Iris pigment epithelial cell (primary cell): ENCODE data around the gene GPN2.
A peak's percentile ranks its signal among the peaks of the same experiment; 100 is the strongest.
"Not testable (repeated sequence)": the region's sequence is repeated elsewhere in the genome, so short reads cannot be mapped to it uniquely, and the experiment has no call there.

Experiments used
- DNase-seq: peaks from one replicate; pipeline ENCODE4 v3.0.0-alpha.2; 2011; ENCODE audit warnings: low read depth

Gene GPN2

GRCh38 chr1:26857473-26858060, 32.5 kb downstream of the GPN2 start:
- no peak for DNase-seq

DNA sequence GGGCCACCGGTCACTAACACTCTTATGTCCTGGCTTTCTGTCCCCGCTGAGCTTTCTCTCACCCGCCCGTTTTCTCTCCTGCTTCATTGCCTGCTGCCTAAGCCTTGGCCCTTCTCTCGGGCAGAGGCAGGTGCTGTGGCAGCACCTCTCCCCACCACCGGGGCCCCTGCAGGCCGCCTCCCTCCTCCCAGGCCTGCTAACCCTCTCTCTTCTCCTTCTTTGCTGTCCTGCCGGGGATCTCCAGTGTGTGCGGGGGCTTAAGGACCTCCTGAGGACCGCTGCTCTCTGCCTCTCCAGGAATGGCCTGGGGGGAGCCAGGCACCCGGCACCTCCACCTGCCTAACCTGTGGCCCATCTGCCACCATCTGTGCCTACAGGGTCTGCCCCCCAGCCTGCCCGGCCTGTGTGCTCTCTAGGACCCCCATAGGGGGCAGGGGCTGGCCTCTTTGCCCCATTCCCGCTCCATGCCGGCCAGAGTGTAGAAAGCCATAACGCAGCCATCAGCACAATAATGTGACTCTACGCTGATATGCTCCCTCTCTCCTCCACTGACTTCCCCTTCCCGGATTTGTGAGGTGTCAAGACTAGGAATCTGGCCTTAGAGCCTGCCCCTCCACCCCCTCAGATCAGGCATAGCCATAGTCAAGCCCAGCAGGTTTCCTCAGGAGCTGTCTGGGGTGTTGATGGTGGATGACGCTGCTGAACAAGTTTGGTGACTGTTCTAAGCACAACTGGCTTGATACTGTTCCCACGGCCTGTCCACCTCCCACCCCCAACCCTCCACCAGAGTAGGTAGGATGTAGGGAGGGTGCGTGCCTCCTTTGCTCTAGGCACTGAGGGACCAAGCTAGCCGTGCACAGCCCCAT, 33.2 kb downstream of the GPN2 start:
- no peak for DNase-seq

DNA sequence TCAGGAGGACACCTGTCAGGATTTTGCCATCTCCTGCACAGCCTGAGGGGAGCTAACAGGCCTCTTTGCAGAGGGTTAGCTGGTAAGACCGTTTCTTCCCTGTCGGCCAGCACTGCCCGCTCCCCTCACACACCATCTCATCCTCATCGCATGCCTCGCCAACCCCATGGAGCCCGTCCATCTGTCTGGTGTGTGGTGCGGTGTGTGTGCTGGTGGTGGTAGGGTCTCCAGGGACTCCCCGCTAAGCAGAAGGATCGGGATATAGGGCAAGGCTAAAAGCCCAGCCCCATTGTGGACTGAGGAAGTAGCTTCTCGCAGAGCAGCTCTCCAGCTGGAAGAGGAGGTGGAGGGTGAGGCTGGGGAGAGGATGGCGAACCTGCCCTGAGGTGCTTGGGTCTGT, 33.9 kb downstream of the GPN2 start:
- DNase-seq, result no peak

DNA sequence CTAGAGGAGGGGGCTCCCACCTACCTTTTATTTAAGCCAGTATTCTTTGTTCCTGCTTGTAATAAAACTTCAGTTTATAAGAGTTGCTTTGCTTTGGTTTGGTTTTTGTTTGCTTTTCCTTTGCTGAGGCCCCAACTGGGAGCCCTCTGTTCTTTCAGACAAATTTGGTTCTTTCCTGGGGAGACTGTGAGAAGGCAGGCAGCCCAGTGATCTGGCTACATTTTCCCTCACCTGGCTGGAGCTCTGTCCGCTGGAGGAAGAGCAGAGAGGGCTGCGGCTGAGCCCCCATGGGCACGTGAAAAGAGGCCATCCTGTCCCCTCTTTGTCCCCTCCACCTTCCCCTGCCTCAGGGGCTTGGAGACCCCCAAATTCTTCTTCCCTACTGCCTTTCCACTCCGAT, 34.4 kb downstream of the GPN2 start:
- no peak for DNase-seq

DNA sequence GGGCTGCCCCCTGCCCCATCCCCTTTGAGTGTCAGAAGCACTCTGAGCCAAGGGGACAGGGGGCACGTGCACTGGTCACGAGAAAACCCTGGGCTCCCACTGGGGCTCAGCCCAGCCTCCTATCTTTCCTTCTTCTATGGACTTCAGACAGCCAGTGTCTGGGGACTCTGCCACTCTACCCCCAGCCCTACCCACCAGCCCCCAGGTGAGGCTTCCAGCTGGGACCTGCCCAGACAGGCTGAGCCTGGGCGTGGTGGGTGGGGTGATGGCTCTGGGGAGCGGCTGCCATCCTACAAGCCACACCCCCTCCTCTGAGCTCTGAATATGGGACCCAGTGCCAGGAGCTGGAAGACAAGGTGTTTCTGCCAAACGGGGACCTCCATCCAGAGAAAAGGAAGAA, 35.2 kb downstream of the GPN2 start:
- no peak for DNase-seq

- DNase-seq, result no peak
These were observed 36.5 kb downstream of the GPN2 start for GRCh38 chr1:26853600-26853999.

DNA sequence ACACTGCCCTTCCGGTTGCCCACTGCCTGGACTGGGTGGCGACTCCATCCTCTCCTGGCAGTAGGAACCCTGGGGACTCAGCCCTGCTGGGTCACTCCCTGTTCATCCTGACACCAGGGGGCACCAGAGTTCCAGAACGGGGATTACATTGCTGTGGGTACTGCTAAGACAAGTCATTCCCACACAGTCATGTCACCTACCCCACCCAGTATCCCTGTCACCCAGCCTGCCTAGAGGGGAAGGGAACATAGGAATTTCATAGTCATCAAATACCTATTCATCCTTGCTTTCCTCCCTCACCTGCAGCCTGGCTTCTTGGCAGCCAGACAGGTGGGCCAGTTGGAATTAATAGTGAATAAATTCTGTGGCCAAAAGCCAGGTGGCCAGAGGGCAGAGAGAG, 36.9 kb downstream of the GPN2 start:
- DNase-seq, result peak; percentile 73

GRCh38 chr1:26852701-26853100, 37.4 kb downstream of the GPN2 start:
- DNase-seq, result no peak

DNA sequence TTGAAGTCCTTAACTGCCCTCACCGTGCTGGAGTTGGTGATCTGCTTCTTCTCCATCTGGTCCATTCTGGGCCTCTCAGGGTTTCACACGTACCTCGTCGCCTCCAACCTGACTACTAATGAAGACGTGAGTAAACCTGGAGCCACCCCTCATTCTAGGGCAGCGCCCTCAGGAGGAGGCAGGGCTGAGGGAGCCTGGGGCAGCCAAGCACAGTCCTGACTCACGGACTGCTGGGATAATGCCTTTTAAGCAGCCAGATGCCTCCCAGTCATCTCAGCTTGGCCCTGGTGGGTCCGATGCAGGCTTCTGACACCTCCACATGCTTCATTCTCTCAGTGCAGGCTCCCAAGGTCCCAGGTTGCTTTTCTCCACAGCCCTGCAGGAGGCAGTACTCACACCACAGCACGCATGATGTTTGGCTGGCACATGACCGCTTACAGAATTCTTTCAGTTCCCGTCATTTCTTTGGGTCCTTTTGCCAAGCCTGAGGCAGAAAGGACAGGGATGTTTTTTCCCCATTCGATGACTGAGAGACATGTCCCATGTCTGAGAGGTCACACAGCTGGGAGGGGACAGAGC, 38.9 kb downstream of the GPN2 start:
- DNase-seq, result no peak

DNA sequence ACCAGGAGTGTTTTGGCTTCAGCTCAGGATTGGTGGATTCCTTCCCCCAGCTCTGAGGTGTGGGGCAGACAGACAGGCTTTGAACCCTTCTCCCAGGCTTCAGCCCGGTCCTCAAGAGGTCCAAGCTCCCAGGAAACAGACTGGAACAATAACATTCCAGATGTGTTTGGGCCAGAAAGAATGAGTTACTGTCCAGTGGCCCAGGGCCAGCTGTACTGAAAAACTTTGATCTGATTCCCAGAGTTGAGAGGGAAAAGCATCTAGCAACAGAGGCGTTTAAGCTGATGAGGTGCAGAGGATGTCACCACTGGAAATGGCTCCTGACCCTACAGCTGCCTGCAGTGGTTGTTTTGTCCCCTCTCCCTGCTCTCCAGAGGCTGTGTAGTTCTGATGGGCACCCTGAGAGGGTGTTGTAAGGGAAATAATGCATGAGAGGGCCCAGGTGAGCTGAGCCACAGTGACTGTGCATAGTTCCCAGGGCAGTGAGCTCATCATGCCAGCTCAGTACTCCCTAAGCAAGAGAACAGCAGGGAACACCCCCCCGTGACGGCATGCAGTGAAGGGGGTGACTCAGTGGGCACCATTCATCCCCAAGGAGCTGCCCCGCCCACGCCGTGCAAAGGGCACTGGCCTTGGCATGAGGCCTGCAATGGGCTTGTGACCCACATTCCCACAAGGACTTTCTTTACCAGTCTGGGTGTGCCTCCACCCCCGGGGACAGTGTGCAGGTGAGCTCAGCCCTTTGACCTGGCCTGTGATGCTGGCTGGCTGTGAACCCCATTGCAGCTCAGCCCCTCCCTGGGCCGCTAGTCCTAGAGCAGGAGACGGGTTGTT, 40.9 kb downstream of the GPN2 start:
- peak; percentile 74 for DNase-seq

GRCh38 chr1:26848499-26848898, 41.6 kb downstream of the GPN2 start:
- no peak for DNase-seq

DNA sequence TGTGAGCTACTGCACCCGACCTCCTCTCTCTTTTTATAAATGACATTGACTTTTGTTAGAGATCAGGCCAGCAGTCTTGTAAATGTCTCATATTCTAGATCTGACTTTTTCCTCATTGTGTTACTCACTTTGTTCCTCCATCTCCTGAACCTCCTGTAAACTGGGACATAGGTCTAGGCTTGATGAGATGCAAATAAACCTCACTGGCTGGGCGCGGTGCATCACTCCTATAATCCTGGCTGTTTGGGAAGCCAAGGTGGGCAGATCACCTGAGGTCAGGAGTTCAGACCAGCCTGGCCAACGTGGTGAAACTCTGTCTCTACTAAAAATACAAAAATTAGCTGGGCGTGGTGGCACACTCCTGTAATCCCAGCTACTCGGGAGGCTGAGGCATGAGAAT, 42.3 kb downstream of the GPN2 start:
- DNase-seq, result not testable (repeated sequence)

DNA sequence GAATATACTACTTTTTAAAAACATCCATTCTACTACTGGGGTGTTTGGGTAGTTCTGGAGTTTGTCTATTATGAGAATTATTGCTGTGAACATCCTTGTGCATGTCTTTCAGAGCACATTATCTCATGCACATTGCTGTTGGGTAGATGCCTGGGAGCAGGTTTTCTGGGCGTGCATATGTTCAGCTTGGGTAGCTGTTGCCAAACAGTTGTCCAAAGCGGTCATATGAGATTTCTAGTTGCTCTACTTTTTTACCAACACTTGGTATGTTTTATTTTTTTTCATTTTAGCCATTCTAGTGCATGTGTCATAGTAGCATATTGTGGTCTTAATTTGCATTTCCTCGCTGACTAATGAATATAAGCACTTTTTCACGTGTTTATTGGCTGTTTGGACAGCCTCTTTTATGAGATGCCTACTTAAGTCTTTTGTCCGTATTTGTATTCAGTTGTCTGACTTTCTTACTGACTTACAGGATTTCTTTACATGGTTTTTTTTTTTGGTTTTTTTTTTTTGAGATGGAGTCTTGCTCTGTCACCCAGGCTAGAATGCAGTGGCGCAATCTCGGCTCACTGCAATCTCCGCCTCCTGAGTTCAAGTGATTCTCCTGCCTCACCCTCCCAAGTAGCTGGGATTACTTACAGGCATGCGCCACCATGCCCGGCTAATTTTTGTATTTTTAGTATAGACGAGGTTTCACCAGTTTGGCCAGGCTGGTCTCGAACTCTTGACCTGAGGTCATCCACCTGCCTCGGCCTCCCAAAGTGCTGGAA, 45.5 kb downstream of the GPN2 start:
- no peak for DNase-seq

DNA sequence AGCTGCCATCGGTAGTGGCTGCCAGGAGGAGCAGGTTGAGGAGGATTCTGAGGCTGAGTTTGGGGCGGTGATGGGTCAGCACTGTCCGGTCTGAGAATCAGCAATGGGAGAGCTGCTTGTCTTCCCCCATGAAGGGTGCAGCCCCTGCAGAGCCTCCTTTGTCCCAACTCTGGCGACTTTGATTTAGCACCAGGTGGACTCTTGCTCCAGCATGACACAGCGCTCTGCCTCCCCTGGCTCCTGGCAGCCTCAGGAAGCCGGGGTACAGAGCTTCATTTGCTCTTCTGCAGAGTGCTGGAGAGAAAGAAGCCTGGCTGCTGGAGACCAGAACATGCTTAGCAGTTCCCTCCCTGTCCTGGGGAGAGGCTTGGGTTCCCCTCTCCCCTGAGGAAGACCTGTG, 50.3 kb downstream of the GPN2 start:
- no peak for DNase-seq

DNA sequence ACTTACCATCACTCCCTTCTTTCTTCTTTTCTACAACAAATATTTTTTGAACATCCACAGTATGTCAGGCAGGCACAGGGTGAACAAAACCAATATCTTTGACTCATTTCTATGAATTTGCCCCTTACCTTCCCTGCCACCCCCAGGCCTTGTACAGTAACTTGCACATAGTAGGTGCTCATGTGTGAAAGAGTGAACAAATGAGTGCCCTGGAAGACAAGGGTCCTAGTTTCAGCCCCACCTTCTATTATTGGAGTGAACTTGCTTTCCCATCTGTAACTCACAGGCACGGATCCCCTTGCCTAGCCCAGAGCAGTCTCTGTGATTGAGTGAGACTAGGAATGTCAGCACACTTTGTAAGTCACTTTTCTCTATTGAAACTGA, 50.8 kb downstream of the GPN2 start:
- DNase-seq, result no peak

GRCh38 chr1:26838474-26839338, 51.4 kb downstream of the GPN2 start:
- DNase-seq, result no peak

DNA sequence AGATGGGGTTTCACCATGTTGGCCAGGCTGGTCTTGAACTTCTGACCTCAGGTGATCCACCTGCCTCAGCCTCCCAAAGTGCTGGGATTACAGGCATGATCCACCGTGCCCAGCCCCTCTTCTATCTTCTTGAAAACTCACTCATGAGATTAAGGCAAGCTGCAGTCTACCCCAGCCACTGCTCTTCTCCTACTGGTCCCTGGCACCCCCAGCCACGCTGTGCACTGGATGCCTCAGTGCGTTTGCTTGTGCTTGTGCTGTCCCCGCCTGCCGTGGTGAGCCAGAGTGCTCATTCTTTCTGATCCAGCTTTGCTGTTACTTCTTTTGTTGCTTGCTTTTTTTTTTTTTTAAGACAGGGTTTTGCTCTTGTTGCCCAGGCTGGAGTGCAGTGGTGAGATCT, 52.4 kb downstream of the GPN2 start:
- DNase-seq, result not testable (repeated sequence)

DNA sequence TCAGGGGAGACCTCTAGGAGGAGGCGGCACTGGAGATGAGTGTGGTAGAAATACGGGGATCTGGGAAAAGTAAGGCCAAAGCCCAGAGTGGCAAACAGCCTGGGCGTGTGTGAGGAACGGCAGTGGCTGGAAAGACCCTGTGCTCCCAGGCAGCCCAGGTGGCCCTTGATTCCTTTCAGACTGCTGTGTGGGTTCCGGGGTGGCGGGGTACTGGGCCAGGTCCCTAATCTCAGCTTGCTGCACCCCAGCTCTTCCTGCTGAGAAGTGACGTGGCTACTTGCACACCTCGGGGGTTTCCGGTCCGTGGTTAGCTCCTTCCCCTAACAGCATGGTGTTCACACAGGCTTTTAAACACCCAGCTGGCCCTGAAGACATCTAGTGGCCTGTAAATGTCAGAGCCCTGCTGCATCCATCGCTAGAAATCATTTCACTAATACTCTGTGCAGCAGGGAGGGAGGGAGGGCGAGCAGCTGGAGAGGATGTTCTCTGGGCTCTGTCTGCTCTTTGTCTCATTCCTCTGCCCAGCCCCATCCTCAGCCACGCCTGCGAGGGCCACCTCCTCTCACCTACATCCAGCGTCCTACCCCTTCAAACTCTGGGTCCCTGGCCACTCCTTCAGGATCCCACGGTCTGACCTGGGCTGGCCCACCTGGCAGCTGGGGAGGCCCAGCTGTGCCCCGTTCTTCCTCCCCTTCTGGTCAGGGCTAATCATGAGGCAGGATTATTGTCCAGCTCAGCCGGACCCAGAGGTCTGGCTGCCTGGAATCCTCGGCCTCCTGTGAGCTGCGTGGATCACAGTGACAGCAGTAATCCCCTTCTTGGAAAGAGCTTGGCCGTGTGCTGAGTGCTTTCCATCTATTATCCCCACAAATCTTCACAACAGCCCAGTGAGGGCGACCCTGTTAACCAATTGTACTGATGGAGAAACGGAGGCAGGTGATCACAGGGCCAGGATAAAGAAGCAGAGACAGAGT, 56.4 kb downstream of the GPN2 start:
- DNase-seq, result no peak

GRCh38 chr1:26832249-26832960, 57.7 kb downstream of the GPN2 start:
- no peak for DNase-seq
